ENCODE results near the gene LOXL3.

The LOXL3 gene, protein sequence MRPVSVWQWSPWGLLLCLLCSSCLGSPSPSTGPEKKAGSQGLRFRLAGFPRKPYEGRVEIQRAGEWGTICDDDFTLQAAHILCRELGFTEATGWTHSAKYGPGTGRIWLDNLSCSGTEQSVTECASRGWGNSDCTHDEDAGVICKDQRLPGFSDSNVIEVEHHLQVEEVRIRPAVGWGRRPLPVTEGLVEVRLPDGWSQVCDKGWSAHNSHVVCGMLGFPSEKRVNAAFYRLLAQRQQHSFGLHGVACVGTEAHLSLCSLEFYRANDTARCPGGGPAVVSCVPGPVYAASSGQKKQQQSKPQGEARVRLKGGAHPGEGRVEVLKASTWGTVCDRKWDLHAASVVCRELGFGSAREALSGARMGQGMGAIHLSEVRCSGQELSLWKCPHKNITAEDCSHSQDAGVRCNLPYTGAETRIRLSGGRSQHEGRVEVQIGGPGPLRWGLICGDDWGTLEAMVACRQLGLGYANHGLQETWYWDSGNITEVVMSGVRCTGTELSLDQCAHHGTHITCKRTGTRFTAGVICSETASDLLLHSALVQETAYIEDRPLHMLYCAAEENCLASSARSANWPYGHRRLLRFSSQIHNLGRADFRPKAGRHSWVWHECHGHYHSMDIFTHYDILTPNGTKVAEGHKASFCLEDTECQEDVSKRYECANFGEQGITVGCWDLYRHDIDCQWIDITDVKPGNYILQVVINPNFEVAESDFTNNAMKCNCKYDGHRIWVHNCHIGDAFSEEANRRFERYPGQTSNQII

DNA sequence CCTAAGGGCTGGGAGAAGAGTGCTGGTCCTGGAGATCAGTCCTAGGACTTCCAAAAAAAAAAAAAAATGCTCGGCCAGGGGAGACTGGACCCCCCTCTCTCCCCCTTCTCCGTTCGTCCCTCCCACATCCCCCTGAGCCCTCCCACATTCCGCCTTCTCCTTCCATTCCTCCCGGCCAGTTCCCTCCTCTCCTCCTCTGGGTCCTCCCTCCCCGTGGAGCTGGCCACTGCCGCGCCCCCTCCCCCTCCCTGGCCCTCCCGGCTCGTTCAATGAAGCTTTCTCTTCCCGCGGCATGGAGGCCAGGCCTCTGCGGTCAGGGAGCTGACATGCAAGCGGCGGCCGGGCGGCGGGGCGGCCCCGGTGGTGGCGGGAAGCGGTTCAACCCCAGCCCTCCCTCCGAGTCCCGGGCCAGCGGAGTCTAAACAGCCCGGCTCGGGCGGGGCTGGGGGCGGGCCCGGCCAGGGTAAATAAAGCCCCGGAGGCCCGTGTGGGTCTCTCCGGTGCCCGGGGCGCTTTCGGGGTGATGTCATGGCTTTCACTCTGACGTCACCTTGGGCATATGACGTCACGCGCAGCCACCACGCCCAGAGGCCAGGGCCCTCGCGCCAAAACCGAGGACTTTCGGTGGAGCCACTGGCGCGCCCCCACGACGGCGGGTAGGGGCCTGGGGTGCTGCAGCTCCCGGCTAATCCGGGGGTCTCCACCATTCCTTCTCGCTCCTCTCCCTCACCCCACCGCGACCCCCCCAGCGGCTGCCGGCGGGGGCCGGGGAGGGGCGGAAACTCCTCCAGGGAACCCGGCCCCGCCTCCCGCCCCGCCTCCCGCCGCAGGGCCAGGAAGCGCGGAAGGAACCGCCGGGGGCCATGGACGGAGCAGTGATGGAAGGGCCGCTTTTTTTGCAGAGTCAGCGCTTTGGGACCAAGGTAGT lies at the start of gene LOXL3, which contains the start of gene DOK1:
TSS of gene LOXL3 (minus strand) at position 51 of the 928 bp plus-strand sequence. CDS start 1,308 bp downstream, outside the sequence.
TSS of gene DOK1 (plus strand) at position 829 of the 928 bp plus-strand sequence. CDS start at position 864, 35 bp downstream.
- peak; percentile 80 to 86 for ATAC-seq

DNA sequence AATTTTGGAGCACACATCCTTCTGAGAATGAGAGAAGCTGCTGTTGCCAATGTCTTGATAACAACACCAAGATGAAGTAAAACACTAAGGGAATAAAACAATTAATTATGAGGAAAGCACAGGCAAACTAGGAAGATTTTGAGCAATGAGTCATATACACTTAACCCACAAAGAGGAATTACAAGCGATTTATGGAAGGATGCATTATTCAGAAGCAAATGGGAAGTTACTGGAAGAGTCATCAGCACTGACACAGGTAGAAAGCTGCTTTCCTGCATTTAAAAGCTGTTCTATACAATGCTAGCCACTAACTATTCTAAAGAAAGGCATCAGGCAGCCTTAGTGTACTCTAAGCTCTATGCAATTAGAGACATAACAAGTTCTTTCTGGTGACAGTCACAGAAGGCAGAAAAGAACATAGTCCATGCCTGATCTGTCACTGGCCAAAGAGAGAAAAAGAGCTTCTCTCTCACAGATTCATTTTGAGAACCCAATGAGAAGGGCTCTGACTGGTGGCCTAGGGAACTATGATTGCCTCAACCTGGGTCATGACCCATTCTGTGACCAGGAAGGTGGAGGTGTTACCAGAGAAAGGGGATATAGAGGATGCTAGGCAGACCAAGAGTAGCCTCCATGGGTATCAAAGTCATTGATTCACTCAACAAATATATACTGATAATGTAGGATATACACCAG lies 49.0 kb upstream of the LOXL3 start:
- ATAC-seq, result peak in 1 of 2 donors; percentile 31

DNA sequence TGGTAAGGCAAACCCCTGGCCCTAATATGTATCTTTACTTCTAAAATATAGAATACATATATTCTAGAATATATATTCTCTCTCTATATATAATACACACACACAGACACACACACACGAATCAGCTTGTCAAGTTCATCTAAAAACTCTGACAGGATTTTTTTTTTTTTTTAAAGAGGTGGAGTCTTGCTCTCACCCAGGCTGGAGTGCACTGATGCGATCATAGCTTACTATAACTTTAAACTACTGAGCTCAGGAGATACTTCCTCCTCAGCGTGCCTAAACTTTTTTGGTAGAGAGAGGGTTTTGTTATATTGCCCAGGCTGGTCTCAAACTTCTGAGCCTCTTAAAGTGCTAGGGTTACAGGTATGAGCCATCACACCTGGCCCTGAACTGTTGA lies 45.9 kb upstream of the LOXL3 start:
- ATAC-seq, result no peak

GRCh38 chr2:74597410-74597809 lies 43.7 kb upstream of the LOXL3 start:
- no peak for ATAC-seq

GRCh38 chr2:74596584-74596983 lies 42.8 kb upstream of the LOXL3 start:
- ATAC-seq, result no peak

- no peak for ATAC-seq
Observed at GRCh38 chr2:74593826-74594772, 40.4 kb upstream of the LOXL3 start.

GRCh38 chr2:74588664-74589063 lies 34.9 kb upstream of the LOXL3 start:
- ATAC-seq, result no peak

DNA sequence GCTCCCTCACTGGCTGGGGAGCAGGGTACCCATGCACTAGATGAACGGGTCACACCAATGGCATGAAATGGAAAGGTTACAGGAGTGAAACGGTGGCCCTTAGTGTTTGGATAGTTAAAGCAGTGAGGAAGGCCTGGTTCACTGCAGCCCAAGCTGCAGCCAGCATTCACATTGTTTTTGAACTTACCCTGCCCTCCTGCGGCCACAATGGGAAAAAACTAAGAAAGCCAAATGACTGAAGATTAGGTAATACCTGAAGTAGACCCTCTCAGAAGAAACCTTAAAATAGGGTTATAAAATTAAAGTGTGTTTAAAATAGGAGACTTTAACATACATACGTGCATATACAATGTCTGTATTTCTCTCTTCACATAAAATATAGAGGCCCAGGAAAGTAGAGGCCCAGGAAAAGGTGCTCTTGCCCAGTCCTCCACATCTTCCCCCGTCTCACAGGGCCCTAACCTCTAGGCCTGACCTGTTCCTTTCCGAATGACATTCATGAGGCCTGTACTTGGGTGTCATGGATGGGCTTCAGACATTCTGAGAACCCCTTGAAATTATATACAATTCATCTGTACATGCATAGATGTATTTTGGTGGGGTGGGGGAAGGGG lies 34.0 kb upstream of the LOXL3 start:
- peak; percentile 49 to 58 for ATAC-seq

DNA sequence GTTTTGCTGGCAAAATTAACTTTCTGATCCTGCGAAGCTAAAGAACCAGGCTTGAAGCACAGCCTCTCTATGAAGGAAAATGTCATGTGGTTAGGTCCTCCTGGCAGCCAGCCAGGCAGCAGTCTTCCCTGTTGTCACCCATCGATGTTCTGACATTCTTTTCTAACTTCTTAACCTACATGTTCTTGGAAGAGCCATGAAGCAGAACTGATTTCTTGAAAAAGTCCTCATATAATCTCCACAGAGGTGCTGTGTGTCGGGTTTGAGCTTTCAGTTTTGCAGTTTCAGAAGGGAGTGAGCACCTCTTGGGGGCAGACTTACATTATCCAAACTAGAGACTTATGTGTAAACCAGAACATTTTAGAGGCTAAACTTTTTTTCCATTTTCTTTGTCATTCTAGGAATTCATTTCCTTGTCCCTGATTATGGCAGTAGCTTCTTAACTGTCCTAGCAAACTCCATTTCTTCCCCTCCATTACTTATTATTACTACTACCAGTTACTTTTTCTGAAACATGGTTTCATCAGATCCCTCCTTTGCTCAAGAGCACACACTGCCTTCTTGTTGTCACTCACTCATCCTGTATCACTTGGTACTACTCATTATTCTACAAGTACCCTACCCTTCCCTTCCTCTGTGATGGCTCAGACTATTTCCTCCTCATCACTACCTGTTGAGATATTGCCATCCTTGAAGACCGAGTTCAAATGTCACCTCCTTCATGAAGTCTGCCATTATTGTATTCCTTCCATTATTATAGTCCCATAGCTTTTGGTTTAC lies 31.9 kb upstream of the LOXL3 start:
- ATAC-seq, result peak; percentile 49 to 66

GRCh38 chr2:74584088-74584645 lies 30.4 kb upstream of the LOXL3 start:
- peak; percentile 66 to 74 for ATAC-seq

DNA sequence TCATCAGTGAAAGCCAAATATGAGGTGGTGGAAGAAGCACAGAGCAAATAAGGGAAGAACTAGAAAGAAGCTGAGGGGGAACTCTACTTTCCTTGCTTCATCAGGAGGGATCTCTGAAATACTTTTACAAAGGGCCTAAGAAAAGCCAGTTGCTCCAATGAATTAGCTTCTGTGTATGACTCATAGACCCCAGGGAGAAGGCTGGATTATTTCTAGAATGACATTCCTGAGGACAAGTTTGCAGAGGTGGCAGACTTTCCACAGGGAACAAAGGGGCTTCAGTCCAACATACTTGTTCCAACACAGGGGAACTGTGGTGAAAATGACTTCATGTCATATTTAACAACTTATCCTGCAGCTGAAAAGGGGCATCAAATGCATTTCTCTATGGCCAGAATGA lies 29.8 kb upstream of the LOXL3 start:
- no peak for ATAC-seq

GRCh38 chr2:74582184-74582583 lies 28.4 kb upstream of the LOXL3 start:
- ATAC-seq, result no peak

GRCh38 chr2:74581463-74581862 lies 27.7 kb upstream of the LOXL3 start:
- no peak for ATAC-seq

GRCh38 chr2:74578408-74578807 lies 24.7 kb upstream of the LOXL3 start:
- peak in 1 of 2 donors; percentile 46 for ATAC-seq

DNA sequence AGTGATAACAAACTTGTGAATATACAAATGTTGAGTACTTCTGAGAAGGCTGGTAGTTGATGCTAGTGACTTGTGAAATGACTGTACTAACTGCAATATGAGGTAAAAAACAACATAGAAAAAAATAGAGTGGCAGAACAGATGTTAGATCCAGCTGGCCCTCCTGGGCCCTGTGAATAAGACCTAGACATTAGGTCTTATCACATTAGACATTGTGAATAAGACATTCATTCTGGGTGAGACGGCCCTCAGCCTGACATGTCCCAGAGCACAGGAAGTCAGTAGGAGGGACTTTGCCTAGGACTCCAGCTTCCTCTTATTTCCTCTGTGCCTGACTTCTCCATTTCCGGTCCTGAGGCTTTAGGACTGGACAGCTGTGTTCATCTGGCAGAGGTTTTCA lies 23.7 kb upstream of the LOXL3 start:
- peak; percentile 66 to 73 for ATAC-seq

DNA sequence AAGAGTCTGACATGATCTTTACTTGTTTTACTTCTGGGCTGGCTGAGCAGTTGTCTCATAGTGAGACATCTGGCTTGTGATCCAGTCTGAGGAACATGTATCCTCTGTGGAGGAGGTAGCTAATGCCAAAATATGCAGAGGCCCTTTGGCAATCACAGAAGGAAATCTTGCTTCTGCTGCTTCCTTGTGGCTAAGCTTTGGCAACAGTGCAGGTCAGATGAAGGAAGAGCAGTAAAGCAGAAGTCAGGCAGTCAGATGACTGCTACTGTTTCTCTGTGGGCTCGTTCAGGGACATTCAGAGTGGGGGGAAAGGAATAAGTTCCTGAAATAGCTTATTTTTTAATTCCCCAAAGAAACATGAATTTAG lies 23.1 kb upstream of the LOXL3 start:
- no peak for ATAC-seq

GRCh38 chr2:74576211-74576862 lies 22.6 kb upstream of the LOXL3 start:
- no peak for ATAC-seq

GRCh38 chr2:74575320-74575719 lies 21.6 kb upstream of the LOXL3 start:
- ATAC-seq, result no peak
